Type B pancreatic cell (in vitro differentiated cells): Measurements from ENCODE around the gene ZNF423. TPM values are rescaled to one million over a fixed set of nuclear protein-coding genes. Genes with fewer than 3 reads are reported as not detected.

Experiments
- DNase-seq: peaks from one replicate; pipeline ENCODE4 v3.0.0; 2021; ENCODE audit warnings: mixed read lengths; ENCODE audit not compliant: unreplicated experiment; ENCODE audit errors: extremely low spot score
- H3K27ac Mint-ChIP-seq: 2 replicates; pipeline ENCODE4 v1.8.0; 2021; ENCODE audit warnings: mild to moderate bottlenecking, mixed read lengths
- H3K27me3 Mint-ChIP-seq: 2 replicates; pipeline ENCODE4 v1.8.0; 2021; ENCODE audit warnings: mixed read lengths
- H3K36me3 Mint-ChIP-seq: 2 replicates; pipeline ENCODE4 v1.8.0; 2021; ENCODE audit warnings: mixed read lengths
- H3K4me1 Mint-ChIP-seq: one replicate; pipeline ENCODE4 v1.8.0; 2021; ENCODE audit warnings: mixed read lengths; ENCODE audit not compliant: unreplicated experiment
- H3K4me3 Mint-ChIP-seq: 2 replicates; pipeline ENCODE4 v1.8.0; 2021; ENCODE audit warnings: mild to moderate bottlenecking, mixed read lengths
- H3K9me3 Mint-ChIP-seq: 2 replicates; pipeline ENCODE4 v1.8.0; 2021; ENCODE audit warnings: mixed read lengths
- CTCF ChIP-seq: fragments of 200-600 bp; sonication (generic); conservative IDR thresholded peaks from 2 replicates; pipeline ENCODE4 v1.5.0; 2021; ENCODE audit warnings: antibody characterized with exemption, mild to moderate bottlenecking
- total RNA-seq: library from RNA; stranded (reverse); gene quantifications from 2 replicates; pipeline ENCODE4 v1.2.1, GENCODE V29; 2021; ENCODE audit warnings: low replicate concordance

ZNF423 gene
- total RNA-seq, 1 donor from 2014 or later: 72.6 TPM

- H3K9me3 Mint-ChIP-seq: no peaks in the 10 kb centered on the region
- peak; percentile 45 for DNase-seq
- TF ChIP-seq CTCF: no peak
- H3K27ac Mint-ChIP-seq: no peak overlapping the region
- peaks cover 46% of the 10 kb centered on the region for H3K27me3 Mint-ChIP-seq
- H3K4me1 Mint-ChIP-seq: peaks cover 5% of the 10 kb centered on the region
- no peaks in the 10 kb centered on the region for H3K36me3 Mint-ChIP-seq
- H3K4me3 Mint-ChIP-seq: no peak overlapping the region
Observed at GRCh38 chr16:49460786-49461470, 395.0 kb downstream of the ZNF423 start.

GRCh38 chr16:49459953-49460735 lies 395.8 kb downstream of the ZNF423 start:
- peak; percentile 42 for DNase-seq
- Mint-ChIP-seq H3K27ac (no peak overlapping the region), H3K27me3 (peaks cover 38% of the 10 kb centered on the region), H3K36me3 (no peaks in the 10 kb centered on the region), H3K9me3 (no peaks in the 10 kb centered on the region), H3K4me1 (peaks cover 5% of the 10 kb centered on the region), H3K4me3 (no peak overlapping the region)
- no peak for TF ChIP-seq CTCF

GRCh38 chr16:49458656-49459445 lies 397.1 kb downstream of the ZNF423 start:
- no peak overlapping the region for H3K4me3 Mint-ChIP-seq
- H3K27ac Mint-ChIP-seq: no peak overlapping the region
- peak; percentile 29 for DNase-seq

GRCh38 chr16:49458243-49458642 lies 397.7 kb downstream of the ZNF423 start:
- Mint-ChIP-seq H3K27ac (no peak overlapping the region), H3K27me3 (peaks cover 21% of the 10 kb centered on the region), H3K4me3 (no peak overlapping the region), H3K36me3 (no peaks in the 10 kb centered on the region), H3K4me1 (no peaks in the 10 kb centered on the region), H3K9me3 (no peaks in the 10 kb centered on the region)
- TF ChIP-seq CTCF: no peak
- peak; percentile 39 for DNase-seq

More at GRCh38 chr16:49458656-49459445, 397.1 kb downstream of the ZNF423 start:
- no peak for TF ChIP-seq CTCF
- Mint-ChIP-seq H3K4me1 (peaks cover 4% of the 10 kb centered on the region), H3K9me3 (no peaks in the 10 kb centered on the region), H3K27me3 (peaks cover 27% of the 10 kb centered on the region), H3K36me3 (no peaks in the 10 kb centered on the region)

- TF ChIP-seq CTCF: no peak
- no peak overlapping the region for H3K4me3 Mint-ChIP-seq
- DNase-seq: peak; percentile 48
- peaks cover 5% of the 10 kb centered on the region for H3K4me1 Mint-ChIP-seq
- no peak overlapping the region for H3K27ac Mint-ChIP-seq
- H3K36me3 Mint-ChIP-seq: no peaks in the 10 kb centered on the region
- H3K9me3 Mint-ChIP-seq: no peaks in the 10 kb centered on the region
- H3K27me3 Mint-ChIP-seq: peaks cover 18% of the 10 kb centered on the region
Observed at GRCh38 chr16:49457196-49457595, 398.7 kb downstream of the ZNF423 start.
